GM12891 (cell line): ENCODE measurements around the gene COX6A2.

Experiments
- POLR2A ChIP-seq: IDR thresholded peaks from 2 replicates; pipeline ENCODE4 v1.6.1; 2011; ENCODE audit warnings: low read depth, low read length, control low read depth
- POLR2AphosphoS5 ChIP-seq: IDR thresholded peaks from 2 replicates; pipeline ENCODE4 v1.6.1; 2011; ENCODE audit warnings: low read depth, low read length, control low read depth
- TAF1 ChIP-seq: IDR thresholded peaks from 2 replicates; pipeline ENCODE4 v1.6.1; 2011; ENCODE audit warnings: low read depth, low read length, control low read depth

- TF ChIP-seq POLR2A (no peak), POLR2AphosphoS5 (no peak), TAF1 (no peak)
Measured at GRCh38 chr16:31402687-31403086, 25.5 kb downstream of the COX6A2 start.
